HepG2 (cell line): ENCODE data around the gene RNF208. TPM values are rescaled to one million over a fixed set of nuclear protein-coding genes. Genes with fewer than 3 reads are reported as not detected.
A peak's percentile ranks its signal among the peaks of the same experiment; 100 is the strongest.

Experiments used
- ARNT ChIP-seq: fragments of 450-650 bp; IDR thresholded peaks from 2 replicates; pipeline ENCODE4 v1.6.1; 2017
- BCL3 ChIP-seq: sonication (generic); formaldehyde crosslinking; IDR thresholded peaks from 2 replicates; pipeline ENCODE4 v1.5.1; 2020; ENCODE audit warnings: mild to moderate bottlenecking, missing genetic modification reagents, moderate library complexity
- EEA1 ChIP-seq: sonication (generic); formaldehyde crosslinking; IDR thresholded peaks from 2 replicates; pipeline ENCODE4 v1.5.1; 2020; ENCODE audit warnings: mild to moderate bottlenecking, missing genetic modification reagents, borderline replicate concordance
- EED ChIP-seq: sonication (generic); formaldehyde crosslinking; IDR thresholded peaks from 2 replicates; pipeline ENCODE4 v1.5.0; 2020; ENCODE audit warnings: mild to moderate bottlenecking, missing genetic modification reagents
- FLYWCH1 ChIP-seq: sonication (generic); formaldehyde crosslinking; IDR thresholded peaks from 2 replicates; pipeline ENCODE4 v1.8.1; 2023; ENCODE audit warnings: mild to moderate bottlenecking, missing genetic modification reagents
- GATAD2A ChIP-seq: IDR thresholded peaks from 2 replicates; pipeline ENCODE4 v1.6.1; 2016
- HOXA5 ChIP-seq: sonication (generic); formaldehyde crosslinking; IDR thresholded peaks from 2 replicates; pipeline ENCODE4 v1.4.0; 2020; ENCODE audit warnings: missing genetic modification reagents
- MIER3 ChIP-seq: IDR thresholded peaks from 2 replicates; pipeline ENCODE4 v1.6.1; 2016; ENCODE audit warnings: missing compliant biosample characterization, borderline replicate concordance
- PAX8 ChIP-seq: sonication (generic); formaldehyde crosslinking; IDR thresholded peaks from 2 replicates; pipeline ENCODE4 v1.8.0; 2022; ENCODE audit warnings: mild to moderate bottlenecking, missing genetic modification reagents, borderline replicate concordance
- PHF21A ChIP-seq: sonication (generic); formaldehyde crosslinking; IDR thresholded peaks from 2 replicates; pipeline ENCODE4 v1.5.0; 2020; ENCODE audit warnings: mild to moderate bottlenecking, missing genetic modification reagents
- PTBP1 ChIP-seq: fragments of 200-400 bp; formaldehyde crosslinking; IDR thresholded peaks from 2 replicates; pipeline ENCODE4 v1.6.1; 2018; ENCODE audit warnings: low read length, low read depth; ENCODE audit not compliant: poor library complexity, severe bottlenecking
- REL ChIP-seq: sonication (generic); formaldehyde crosslinking; conservative IDR thresholded peaks from 2 replicates; pipeline ENCODE4 v1.8.0; 2022; ENCODE audit warnings: mild to moderate bottlenecking, missing genetic modification reagents, moderate library complexity
- SIX4 ChIP-seq: sonication (generic); formaldehyde crosslinking; IDR thresholded peaks from 2 replicates; pipeline ENCODE4 v1.4.0; 2020; ENCODE audit warnings: missing genetic modification reagents
- SRSF9 ChIP-seq: fragments of 200-400 bp; formaldehyde crosslinking; IDR thresholded peaks from 2 replicates; pipeline ENCODE4 v1.6.1; 2018; ENCODE audit warnings: borderline replicate concordance, mild to moderate bottlenecking, low read depth, low read length; ENCODE audit not compliant: insufficient read depth, poor library complexity, severe bottlenecking
- ZC3H13 ChIP-seq: sonication (generic); formaldehyde crosslinking; IDR thresholded peaks from 2 replicates; pipeline ENCODE4 v1.8.1; 2023; ENCODE audit warnings: mild to moderate bottlenecking, missing genetic modification reagents, moderate library complexity
- ZFP36L2 ChIP-seq: sonication (generic); formaldehyde crosslinking; IDR thresholded peaks from 2 replicates; pipeline ENCODE4 v1.4.0; 2020; ENCODE audit warnings: missing genetic modification reagents
- ZGPAT ChIP-seq: IDR thresholded peaks from 2 replicates; pipeline ENCODE4 v1.6.1; 2016; ENCODE audit warnings: mild to moderate bottlenecking
- ZKSCAN1 ChIP-seq: fragments of 150-350 bp; IDR thresholded peaks from 2 replicates; pipeline ENCODE4 v1.6.1; 2014; ENCODE audit warnings: low read length
- ZKSCAN8 ChIP-seq: IDR thresholded peaks from 2 replicates; pipeline ENCODE4 v1.6.1; 2016; ENCODE audit warnings: borderline replicate concordance, missing genetic modification reagents, missing compliant biosample characterization
- ZNF30 ChIP-seq: sonication (generic); formaldehyde crosslinking; IDR thresholded peaks from 2 replicates; pipeline ENCODE4 v1.5.0; 2020; ENCODE audit warnings: mild to moderate bottlenecking, missing genetic modification reagents
- ZNF652 ChIP-seq: IDR thresholded peaks from 2 replicates; pipeline ENCODE4 v1.6.1; 2016; ENCODE audit warnings: low read depth, borderline replicate concordance
- polyA plus RNA-seq, 8 experiments: library from polyadenylated mRNA; depleted of rRNA in 3 of 8; stranded (reverse) in 7 of 8; unstranded in 1 of 8; fragments of >200 nt; fragmentation: Illumina TruSeq in 4 of 8; extraction: Trizol in 4 of 8; gene quantifications; 2 replicates each; pipeline versions ENCODE4 v1.2.1 to v1.2.3, GENCODE V29; 2011 to 2016; ENCODE audit warnings: low read depth in 4 of 8, missing spikeins in 1 of 8, mixed read lengths in 1 of 8; ENCODE audit not compliant: insufficient read depth in 1 of 8
- total RNA-seq, 5 experiments: library from RNA; depleted of rRNA; stranded (reverse); fragments of >200 nt; fragmentation: Illumina TruSeq; extraction: Trizol; gene quantifications; 2 replicates each; pipeline ENCODE4 v1.2.3, GENCODE V29; 2016; ENCODE audit warnings: low read depth in 1 of 5
- TF ChIP-seq, protein P1 (sequence below): sonication (generic); formaldehyde crosslinking; IDR thresholded peaks from 2 replicates; pipeline ENCODE4 v1.5.0; 2020; ENCODE audit warnings: missing genetic modification reagents
- TF ChIP-seq, protein P2 (sequence below): sonication (generic); formaldehyde crosslinking; IDR thresholded peaks from 2 replicates; pipeline ENCODE4 v1.4.0; 2020; ENCODE audit warnings: missing genetic modification reagents

Gene RNF208
- total and polyA plus RNA-seq, 2 of the 13 experiments (the other 11 are each of a cell fraction or from before 2014, with no cell fraction given) = 1.6 to 2.1 TPM

DNA sequence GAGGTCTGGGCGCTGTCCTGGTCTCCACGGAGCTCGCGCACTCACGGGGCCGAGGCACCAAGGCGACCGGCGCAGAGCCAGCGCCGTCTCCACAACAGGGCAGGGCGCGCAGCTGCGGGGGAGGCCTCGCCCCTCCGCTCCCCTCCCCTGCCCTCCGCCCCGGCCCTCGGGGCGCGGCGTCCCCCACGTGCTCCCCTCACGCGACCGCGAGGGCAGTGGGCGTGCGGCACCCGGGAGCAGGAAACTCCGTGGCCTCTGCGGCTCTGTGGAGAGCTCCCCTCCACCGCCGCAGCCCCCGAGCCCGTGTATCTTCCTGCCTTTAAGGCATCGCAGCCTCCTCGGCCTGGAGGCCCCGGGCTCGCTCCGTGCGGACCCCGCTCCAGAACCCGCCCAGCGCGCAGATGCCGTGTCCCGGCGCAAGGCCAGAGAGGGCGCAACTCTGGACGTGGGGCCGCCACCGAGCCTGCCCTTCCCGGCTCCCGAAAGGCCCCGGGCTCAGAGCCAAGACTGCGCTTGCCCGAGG, 18.3 kb upstream of the RNF208 start (continued):
- TF ChIP-seq ARNT = no peak
- peak; percentile 46 for TF ChIP-seq GATAD2A (CRISPR knock-in tag)
- 0 out of 2 replicates have a peak, but pooled peaks have one; percentile 41 for TF ChIP-seq ZFP36L2 (CRISPR knock-in tag)
- peak; percentile 84 for TF ChIP-seq HOXA5 (CRISPR knock-in tag)
- TF ChIP-seq ZKSCAN8 (CRISPR knock-in tag) = no peak
- TF ChIP-seq MIER3 (CRISPR knock-in tag) = no peak
- TF ChIP-seq EED (CRISPR knock-in tag) = no peak
- TF ChIP-seq ZKSCAN1 = no peak
- TF ChIP-seq SIX4 (CRISPR knock-in tag) = no peak
- TF ChIP-seq, protein P1, sequence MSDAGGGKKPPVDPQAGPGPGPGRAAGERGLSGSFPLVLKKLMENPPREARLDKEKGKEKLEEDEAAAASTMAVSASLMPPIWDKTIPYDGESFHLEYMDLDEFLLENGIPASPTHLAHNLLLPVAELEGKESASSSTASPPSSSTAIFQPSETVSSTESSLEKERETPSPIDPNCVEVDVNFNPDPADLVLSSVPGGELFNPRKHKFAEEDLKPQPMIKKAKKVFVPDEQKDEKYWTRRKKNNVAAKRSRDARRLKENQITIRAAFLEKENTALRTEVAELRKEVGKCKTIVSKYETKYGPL (CRISPR knock-in tag) = no peak
- peak; percentile 71; the same call in 1 of the 2 replicates for TF ChIP-seq PHF21A (CRISPR knock-in tag)
- TF ChIP-seq PAX8 (CRISPR knock-in tag) = no peak; the same call in 1 of the 2 replicates
- TF ChIP-seq FLYWCH1 (CRISPR knock-in tag) = no peak
- TF ChIP-seq SRSF9 = no peak
- 0 out of 2 replicates have a peak, but pooled peaks have one; percentile 65 for TF ChIP-seq REL (CRISPR knock-in tag)
- TF ChIP-seq PTBP1 = no peak
- TF ChIP-seq ZC3H13 (CRISPR knock-in tag) = peak; percentile 74; the same call in 1 of the 2 replicates
- peak; percentile 64; the same call in 1 of the 2 replicates for TF ChIP-seq ZNF30 (CRISPR knock-in tag)
- 0 out of 2 replicates have a peak, but pooled peaks have one; percentile 39 for TF ChIP-seq BCL3 (CRISPR knock-in tag)
- TF ChIP-seq EEA1 = peak; percentile 84; the same call in 1 of the 2 replicates
- TF ChIP-seq, protein P2, sequence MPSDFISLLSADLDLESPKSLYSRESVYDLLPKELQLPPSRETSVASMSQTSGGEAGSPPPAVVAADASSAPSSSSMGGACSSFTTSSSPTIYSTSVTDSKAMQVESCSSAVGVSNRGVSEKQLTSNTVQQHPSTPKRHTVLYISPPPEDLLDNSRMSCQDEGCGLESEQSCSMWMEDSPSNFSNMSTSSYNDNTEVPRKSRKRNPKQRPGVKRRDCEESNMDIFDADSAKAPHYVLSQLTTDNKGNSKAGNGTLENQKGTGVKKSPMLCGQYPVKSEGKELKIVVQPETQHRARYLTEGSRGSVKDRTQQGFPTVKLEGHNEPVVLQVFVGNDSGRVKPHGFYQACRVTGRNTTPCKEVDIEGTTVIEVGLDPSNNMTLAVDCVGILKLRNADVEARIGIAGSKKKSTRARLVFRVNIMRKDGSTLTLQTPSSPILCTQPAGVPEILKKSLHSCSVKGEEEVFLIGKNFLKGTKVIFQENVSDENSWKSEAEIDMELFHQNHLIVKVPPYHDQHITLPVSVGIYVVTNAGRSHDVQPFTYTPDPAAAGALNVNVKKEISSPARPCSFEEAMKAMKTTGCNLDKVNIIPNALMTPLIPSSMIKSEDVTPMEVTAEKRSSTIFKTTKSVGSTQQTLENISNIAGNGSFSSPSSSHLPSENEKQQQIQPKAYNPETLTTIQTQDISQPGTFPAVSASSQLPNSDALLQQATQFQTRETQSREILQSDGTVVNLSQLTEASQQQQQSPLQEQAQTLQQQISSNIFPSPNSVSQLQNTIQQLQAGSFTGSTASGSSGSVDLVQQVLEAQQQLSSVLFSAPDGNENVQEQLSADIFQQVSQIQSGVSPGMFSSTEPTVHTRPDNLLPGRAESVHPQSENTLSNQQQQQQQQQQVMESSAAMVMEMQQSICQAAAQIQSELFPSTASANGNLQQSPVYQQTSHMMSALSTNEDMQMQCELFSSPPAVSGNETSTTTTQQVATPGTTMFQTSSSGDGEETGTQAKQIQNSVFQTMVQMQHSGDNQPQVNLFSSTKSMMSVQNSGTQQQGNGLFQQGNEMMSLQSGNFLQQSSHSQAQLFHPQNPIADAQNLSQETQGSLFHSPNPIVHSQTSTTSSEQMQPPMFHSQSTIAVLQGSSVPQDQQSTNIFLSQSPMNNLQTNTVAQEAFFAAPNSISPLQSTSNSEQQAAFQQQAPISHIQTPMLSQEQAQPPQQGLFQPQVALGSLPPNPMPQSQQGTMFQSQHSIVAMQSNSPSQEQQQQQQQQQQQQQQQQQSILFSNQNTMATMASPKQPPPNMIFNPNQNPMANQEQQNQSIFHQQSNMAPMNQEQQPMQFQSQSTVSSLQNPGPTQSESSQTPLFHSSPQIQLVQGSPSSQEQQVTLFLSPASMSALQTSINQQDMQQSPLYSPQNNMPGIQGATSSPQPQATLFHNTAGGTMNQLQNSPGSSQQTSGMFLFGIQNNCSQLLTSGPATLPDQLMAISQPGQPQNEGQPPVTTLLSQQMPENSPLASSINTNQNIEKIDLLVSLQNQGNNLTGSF (CRISPR knock-in tag) = no peak; the same call in 1 of the 2 replicates
- no peak for TF ChIP-seq ZNF652 (CRISPR knock-in tag)
- peak; percentile 79; the same call in 1 of the 2 replicates for TF ChIP-seq ZGPAT
